ENCODE measurements around the gene ZNF778.

ZNF778 gene

GRCh38 chr16:89277641-89278341 lies 60.3 kb downstream of the ZNF778 start:
- no peak for DNase-seq (ENCODE audit: low spot score)

GRCh38 chr16:89278441-89279240 lies 61.1 kb downstream of the ZNF778 start:
- no peak for DNase-seq (ENCODE audit: low spot score)

- DNase-seq (ENCODE audit: low spot score): no peak
Measured at GRCh38 chr16:89279666-89280481, 62.4 kb downstream of the ZNF778 start.

GRCh38 chr16:89280546-89281188 lies 63.2 kb downstream of the ZNF778 start:
- no peak for DNase-seq (ENCODE audit: low spot score)

- DNase-seq (ENCODE audit: low spot score): no peak
Measured at GRCh38 chr16:89281189-89281577, 63.7 kb downstream of the ZNF778 start.

GRCh38 chr16:89281829-89282228 lies 64.3 kb downstream of the ZNF778 start:
- DNase-seq (ENCODE audit: low spot score): no peak

- DNase-seq (ENCODE audit: low spot score): no peak
Measured at GRCh38 chr16:89282523-89282922, 65.0 kb downstream of the ZNF778 start.

- DNase-seq (ENCODE audit: low spot score): no peak
Measured at GRCh38 chr16:89283449-89283848, 65.9 kb downstream of the ZNF778 start.

GRCh38 chr16:89285381-89285780 lies 67.9 kb downstream of the ZNF778 start:
- no peak for DNase-seq (ENCODE audit: low spot score)

GRCh38 chr16:89286096-89286495 lies 68.6 kb downstream of the ZNF778 start:
- DNase-seq (ENCODE audit: low spot score): no peak

Measured in globus pallidus (tissue), 1 donor.